Measurements from ENCODE around the gene TMEM260. TPM values are rescaled to one million over a fixed set of nuclear protein-coding genes. Genes with fewer than 3 reads are reported as not detected.

The TMEM260 gene
- total and polyA plus RNA-seq, 2 donors (not counting 1 experiment from before 2014, with no cell fraction given): 14.3 to 19.3 TPM

DNA sequence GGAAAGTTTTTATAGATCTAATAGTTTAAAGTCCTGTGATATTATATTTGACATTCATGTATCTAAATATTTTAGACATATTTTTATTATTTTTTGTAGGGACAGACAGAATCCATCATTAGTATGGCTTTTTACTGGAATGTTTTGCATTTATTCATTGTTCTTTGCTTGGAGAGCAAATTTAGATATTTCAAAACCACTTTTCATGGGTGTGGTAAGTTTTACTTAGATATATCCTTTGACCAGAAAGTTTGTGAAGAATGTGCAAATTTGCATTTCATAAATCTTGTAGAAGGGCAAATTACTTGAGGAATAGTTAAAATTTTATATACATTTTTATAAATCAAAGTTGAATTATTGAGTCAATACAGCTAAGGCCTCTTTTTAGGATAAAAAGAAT lies 37.5 kb downstream of the TMEM260 start:
- H3K27me3 ChIP-seq (ENCODE audit: control insufficient read depth, insufficient read depth, low read length): no peaks in the 10 kb centered on the region
- no peak for DNase-seq (ENCODE audit: low read depth in 2 of 2)
- H3K4me2 ChIP-seq (ENCODE audit: extremely low read depth, insufficient read depth, low read length): no peak overlapping the region
- no peak overlapping the region for H3K9ac ChIP-seq (ENCODE audit: insufficient read depth, low read length)
- H3K36me3 ChIP-seq (ENCODE audit: control insufficient read depth, insufficient read depth, low read length): peaks cover 3% of the 10 kb centered on the region
- no peaks in the 10 kb centered on the region for H3K79me2 ChIP-seq (ENCODE audit: control insufficient read depth, insufficient read depth, low read length)
- H2AFZ ChIP-seq (ENCODE audit: low read length): no peak overlapping the region
- H4K20me1 ChIP-seq (ENCODE audit: control insufficient read depth, extremely low read depth, insufficient read depth, low read length): no peaks in the 10 kb centered on the region
- TF ChIP-seq EZH2 (IDR thresholded peaks at IDR 0.05; ENCODE audit: low read length, missing control alignments): no peak
- TF ChIP-seq, protein P1, sequence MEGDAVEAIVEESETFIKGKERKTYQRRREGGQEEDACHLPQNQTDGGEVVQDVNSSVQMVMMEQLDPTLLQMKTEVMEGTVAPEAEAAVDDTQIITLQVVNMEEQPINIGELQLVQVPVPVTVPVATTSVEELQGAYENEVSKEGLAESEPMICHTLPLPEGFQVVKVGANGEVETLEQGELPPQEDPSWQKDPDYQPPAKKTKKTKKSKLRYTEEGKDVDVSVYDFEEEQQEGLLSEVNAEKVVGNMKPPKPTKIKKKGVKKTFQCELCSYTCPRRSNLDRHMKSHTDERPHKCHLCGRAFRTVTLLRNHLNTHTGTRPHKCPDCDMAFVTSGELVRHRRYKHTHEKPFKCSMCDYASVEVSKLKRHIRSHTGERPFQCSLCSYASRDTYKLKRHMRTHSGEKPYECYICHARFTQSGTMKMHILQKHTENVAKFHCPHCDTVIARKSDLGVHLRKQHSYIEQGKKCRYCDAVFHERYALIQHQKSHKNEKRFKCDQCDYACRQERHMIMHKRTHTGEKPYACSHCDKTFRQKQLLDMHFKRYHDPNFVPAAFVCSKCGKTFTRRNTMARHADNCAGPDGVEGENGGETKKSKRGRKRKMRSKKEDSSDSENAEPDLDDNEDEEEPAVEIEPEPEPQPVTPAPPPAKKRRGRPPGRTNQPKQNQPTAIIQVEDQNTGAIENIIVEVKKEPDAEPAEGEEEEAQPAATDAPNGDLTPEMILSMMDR (conservative IDR thresholded peaks at IDR 0.05 in 1 of 2, IDR thresholded peaks at IDR 0.05 in 1 of 2; ENCODE audit: low read depth in 1 of 2, low read length in 2 of 2): no peak
- H3K9me3 ChIP-seq (ENCODE audit: control insufficient read depth, insufficient read depth, low read depth, low read length): no peaks in the 10 kb centered on the region
- H3K4me3 ChIP-seq (replicated peaks in 1 of 4; ENCODE audit: control extremely low read depth in 1 of 4, insufficient read depth in 1 of 4, low read depth in 3 of 4, low read length in 4 of 4): no peak overlapping the region
- H3K4me1 ChIP-seq (ENCODE audit: control insufficient read depth, extremely low read depth, insufficient read depth, low read length): no peaks in the 10 kb centered on the region
- H3K27ac ChIP-seq (ENCODE audit: insufficient read depth, low read length): no peak overlapping the region

DNA sequence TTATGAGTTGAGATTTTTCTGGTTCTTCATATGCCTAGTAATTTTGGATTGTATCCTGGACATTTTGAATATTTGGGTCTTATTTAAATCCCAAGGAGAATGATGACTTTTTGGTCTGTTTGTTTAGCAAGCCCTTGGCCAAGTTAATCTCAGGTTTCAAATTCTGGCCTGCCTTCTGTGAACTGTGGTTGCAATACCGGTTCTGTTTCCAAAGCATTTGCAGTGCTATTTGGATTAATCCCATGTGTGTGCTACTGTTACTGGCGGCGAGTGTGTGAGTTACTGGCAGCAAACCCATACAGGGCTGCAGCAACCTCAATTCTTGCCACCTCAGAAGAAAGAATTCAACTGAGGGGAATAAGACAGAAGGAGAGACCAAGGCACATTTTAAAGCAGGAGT lies 51.1 kb downstream of the TMEM260 start:
- H2AFZ ChIP-seq (ENCODE audit: low read length): no peak overlapping the region
- peaks cover 4% of the 10 kb centered on the region for H3K36me3 ChIP-seq (ENCODE audit: control insufficient read depth, insufficient read depth, low read length)
- no peaks in the 10 kb centered on the region for H3K9me3 ChIP-seq (ENCODE audit: control insufficient read depth, insufficient read depth, low read depth, low read length)
- peak; percentile 60 to 66 for DNase-seq (ENCODE audit: low read depth in 2 of 2)
- H3K27ac ChIP-seq (ENCODE audit: insufficient read depth, low read length): no peak overlapping the region
- H3K27me3 ChIP-seq (ENCODE audit: control insufficient read depth, insufficient read depth, low read length): no peaks in the 10 kb centered on the region
- TF ChIP-seq, protein P1 (conservative IDR thresholded peaks at IDR 0.05 in 1 of 2, IDR thresholded peaks at IDR 0.05 in 1 of 2; ENCODE audit: low read depth in 1 of 2, low read length in 2 of 2): no peak
- TF ChIP-seq EZH2 (IDR thresholded peaks at IDR 0.05; ENCODE audit: low read length, missing control alignments): no peak
- no peak overlapping the region for H3K9ac ChIP-seq (ENCODE audit: insufficient read depth, low read length)
- H3K4me2 ChIP-seq (ENCODE audit: extremely low read depth, insufficient read depth, low read length): no peak overlapping the region
- H3K4me3 ChIP-seq (replicated peaks in 1 of 4; ENCODE audit: control extremely low read depth in 1 of 4, insufficient read depth in 1 of 4, low read depth in 3 of 4, low read length in 4 of 4): no peak overlapping the region
- no peaks in the 10 kb centered on the region for H4K20me1 ChIP-seq (ENCODE audit: control insufficient read depth, extremely low read depth, insufficient read depth, low read length)
- H3K4me1 ChIP-seq (ENCODE audit: control insufficient read depth, extremely low read depth, insufficient read depth, low read length): no peaks in the 10 kb centered on the region
- H3K79me2 ChIP-seq (ENCODE audit: control insufficient read depth, insufficient read depth, low read length): no peaks in the 10 kb centered on the region

DNA sequence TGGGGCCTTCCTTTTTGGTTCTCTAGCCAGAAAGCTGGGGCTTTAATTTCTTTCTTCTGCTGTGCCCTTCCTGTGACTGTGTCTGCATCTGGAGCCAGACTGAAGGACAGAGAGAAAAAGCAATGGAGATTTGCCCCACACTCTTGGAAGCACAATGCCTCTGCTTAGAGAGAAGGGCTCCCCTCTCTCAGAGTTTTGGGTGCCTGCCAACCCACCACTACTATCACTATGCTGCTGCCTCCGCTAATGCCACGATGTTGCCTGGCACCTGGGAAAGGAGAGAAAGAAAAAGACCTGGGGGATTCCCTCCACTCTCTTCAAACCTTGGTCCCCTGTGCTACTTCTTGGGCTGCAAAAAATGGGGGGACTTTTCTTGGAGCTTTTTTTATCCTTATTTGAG lies 52.6 kb downstream of the TMEM260 start:
- Histone ChIP-seq H3K27me3 (ENCODE audit: control insufficient read depth, insufficient read depth, low read length) (no peaks in the 10 kb centered on the region), H2AFZ (ENCODE audit: low read length) (no peak overlapping the region), H3K4me1 (ENCODE audit: control insufficient read depth, extremely low read depth, insufficient read depth, low read length) (no peaks in the 10 kb centered on the region), H3K9me3 (ENCODE audit: control insufficient read depth, insufficient read depth, low read depth, low read length) (no peaks in the 10 kb centered on the region), H3K4me3 (replicated peaks in 1 of 4; ENCODE audit: control extremely low read depth in 1 of 4, insufficient read depth in 1 of 4, low read depth in 3 of 4, low read length in 4 of 4) (no peak overlapping the region), H3K4me2 (ENCODE audit: extremely low read depth, insufficient read depth, low read length) (no peak overlapping the region), H4K20me1 (ENCODE audit: control insufficient read depth, extremely low read depth, insufficient read depth, low read length) (no peaks in the 10 kb centered on the region), H3K9ac (ENCODE audit: insufficient read depth, low read length) (no peak overlapping the region), H3K79me2 (ENCODE audit: control insufficient read depth, insufficient read depth, low read length) (no peaks in the 10 kb centered on the region), H3K36me3 (ENCODE audit: control insufficient read depth, insufficient read depth, low read length) (peaks cover 2% of the 10 kb centered on the region), H3K27ac (ENCODE audit: insufficient read depth, low read length) (no peak overlapping the region)
- no peak for DNase-seq (ENCODE audit: low read depth in 2 of 2)
- no peak for TF ChIP-seq EZH2 (IDR thresholded peaks at IDR 0.05; ENCODE audit: low read length, missing control alignments)
- TF ChIP-seq, protein P1 (conservative IDR thresholded peaks at IDR 0.05 in 1 of 2, IDR thresholded peaks at IDR 0.05 in 1 of 2; ENCODE audit: low read depth in 1 of 2, low read length in 2 of 2): no peak
